ENCODE data around the gene SLC45A2.
"Not testable (repeated sequence)": the region's sequence is repeated elsewhere in the genome, so short reads cannot be mapped to it uniquely, and the experiment has no call there.

Gene SLC45A2

GRCh38 chr5:33928283-33928682 is 56.2 kb downstream of the SLC45A2 start:
- TF ChIP-seq CTCF (IDR thresholded peaks at IDR 0.05), result no peak
- Histone ChIP-seq H3K79me2 (no peaks in the 10 kb centered on the region), H3K27ac (no peak overlapping the region), H3K36me3 (ENCODE audit: control insufficient read depth, insufficient read depth, low read length) (no peaks in the 10 kb centered on the region), H2AFZ (no peak overlapping the region), H3K4me3 (ENCODE audit: low read depth, low read length) (no peak overlapping the region), H3K4me2 (ENCODE audit: low read length) (no peak overlapping the region), H3K4me1 (no peaks in the 10 kb centered on the region), H3K27me3 (ENCODE audit: control insufficient read depth, insufficient read depth, low read length) (no peaks in the 10 kb centered on the region), H3K9me3 (ENCODE audit: control insufficient read depth, low read length) (no peaks in the 10 kb centered on the region), H3K9ac (no peak overlapping the region)

GRCh38 chr5:33927685-33928084 is 56.8 kb downstream of the SLC45A2 start:
- no peaks in the 10 kb centered on the region for H3K27me3 ChIP-seq (ENCODE audit: control insufficient read depth, insufficient read depth, low read length)
- no peak overlapping the region for H3K4me3 ChIP-seq (ENCODE audit: low read depth, low read length)
- H3K79me2 ChIP-seq, result no peaks in the 10 kb centered on the region
- no peaks in the 10 kb centered on the region for H3K4me1 ChIP-seq
- no peaks in the 10 kb centered on the region for H3K9me3 ChIP-seq (ENCODE audit: control insufficient read depth, low read length)
- no peak overlapping the region for H3K27ac ChIP-seq
- TF ChIP-seq CTCF (IDR thresholded peaks at IDR 0.05), result no peak
- no peak overlapping the region for H3K9ac ChIP-seq
- H3K4me2 ChIP-seq (ENCODE audit: low read length), result no peak overlapping the region
- H3K36me3 ChIP-seq (ENCODE audit: control insufficient read depth, insufficient read depth, low read length), result no peaks in the 10 kb centered on the region
- H2AFZ ChIP-seq, result no peak overlapping the region

- H3K4me2 ChIP-seq (ENCODE audit: low read length), result no peak overlapping the region
- H3K9me3 ChIP-seq (ENCODE audit: control insufficient read depth, low read length), result no peaks in the 10 kb centered on the region
- H3K27ac ChIP-seq, result no peak overlapping the region
- no peaks in the 10 kb centered on the region for H3K79me2 ChIP-seq
- no peaks in the 10 kb centered on the region for H3K36me3 ChIP-seq (ENCODE audit: control insufficient read depth, insufficient read depth, low read length)
- H2AFZ ChIP-seq, result no peak overlapping the region
- no peak overlapping the region for H3K4me3 ChIP-seq (ENCODE audit: low read depth, low read length)
- no peak overlapping the region for H3K9ac ChIP-seq
- no peaks in the 10 kb centered on the region for H3K4me1 ChIP-seq
- no peaks in the 10 kb centered on the region for H3K27me3 ChIP-seq (ENCODE audit: control insufficient read depth, insufficient read depth, low read length)
- no peak for TF ChIP-seq CTCF (IDR thresholded peaks at IDR 0.05)
These were observed 59.2 kb downstream of the SLC45A2 start for GRCh38 chr5:33925278-33925677.

- Histone ChIP-seq H3K4me3 (ENCODE audit: low read depth, low read length) (no peak overlapping the region), H3K9me3 (ENCODE audit: control insufficient read depth, low read length) (no peaks in the 10 kb centered on the region), H3K27ac (no peak overlapping the region), H3K79me2 (no peaks in the 10 kb centered on the region), H3K36me3 (ENCODE audit: control insufficient read depth, insufficient read depth, low read length) (no peaks in the 10 kb centered on the region), H3K9ac (no peak overlapping the region), H3K4me2 (ENCODE audit: low read length) (no peak overlapping the region), H2AFZ (no peak overlapping the region), H3K27me3 (ENCODE audit: control insufficient read depth, insufficient read depth, low read length) (no peaks in the 10 kb centered on the region), H3K4me1 (no peaks in the 10 kb centered on the region)
- TF ChIP-seq CTCF (IDR thresholded peaks at IDR 0.05), result no peak
These were observed 63.5 kb downstream of the SLC45A2 start for GRCh38 chr5:33921002-33921401.

GRCh38 chr5:33914844-33915243 is 69.6 kb downstream of the SLC45A2 start:
- H2AFZ ChIP-seq; H3K9me3 ChIP-seq (ENCODE audit: control insufficient read depth, low read length); H3K27me3 ChIP-seq (ENCODE audit: control insufficient read depth, insufficient read depth, low read length): not testable (repeated sequence)

GRCh38 chr5:33906248-33906647 is 78.2 kb downstream of the SLC45A2 start:
- H3K79me2 ChIP-seq; H3K9me3 ChIP-seq (ENCODE audit: control insufficient read depth, low read length); H2AFZ ChIP-seq; H3K27ac ChIP-seq; H3K36me3 ChIP-seq (ENCODE audit: control insufficient read depth, insufficient read depth, low read length); H3K4me3 ChIP-seq (ENCODE audit: low read depth, low read length); H3K9ac ChIP-seq; H3K27me3 ChIP-seq (ENCODE audit: control insufficient read depth, insufficient read depth, low read length); H3K4me1 ChIP-seq; H3K4me2 ChIP-seq (ENCODE audit: low read length): not testable (repeated sequence)

More at GRCh38 chr5:33914844-33915243, 69.6 kb downstream of the SLC45A2 start:
- H3K27ac ChIP-seq; H3K4me1 ChIP-seq; H3K79me2 ChIP-seq; H3K9ac ChIP-seq; H3K4me3 ChIP-seq (ENCODE audit: low read depth, low read length); H3K36me3 ChIP-seq (ENCODE audit: control insufficient read depth, insufficient read depth, low read length); H3K4me2 ChIP-seq (ENCODE audit: low read length): not testable (repeated sequence)
